Activated naive CD4-positive, alpha-beta T cell treated with anti-CD3 and anti-CD28 coated beads, Interleukin-2, amount 50 U/mL, for 72 hours (primary cell): ENCODE data around the gene ATXN7L1. TPM values are rescaled to one million over a fixed set of nuclear protein-coding genes. Genes with fewer than 3 reads are reported as not detected.
"Not testable (repeated sequence)": the region's sequence is repeated elsewhere in the genome, so short reads cannot be mapped to it uniquely, and the experiment has no call there.

Experiments
- ATAC-seq, 2 donors: fragments of 150-1000 bp; cut with Tn5 transposase; 2 replicates each; pipeline ENCODE4 v1.10.0; 2021; ENCODE audit warnings: mild to moderate bottlenecking in 2 of 2, moderate library complexity in 2 of 2
- DNase-seq, 2 donors: peaks; one replicate each; pipeline ENCODE4 v3.0.0; 2021 to 2022; ENCODE audit warnings: low spot score in 2 of 2
- H3K27ac Mint-ChIP-seq, 2 donors: one replicate each; pipeline ENCODE4 v1.8.0; 2022; ENCODE audit warnings: mild to moderate bottlenecking in 2 of 2, mixed read lengths in 2 of 2
- H3K36me3 Mint-ChIP-seq, 2 donors: one replicate each; pipeline ENCODE4 v1.8.0; 2022; ENCODE audit warnings: mixed read lengths in 2 of 2
- H3K9me3 Mint-ChIP-seq, 2 donors: one replicate each; pipeline ENCODE4 v1.8.0; 2022; ENCODE audit warnings: mixed read lengths in 2 of 2
- total RNA-seq, 2 donors: library from RNA; stranded (reverse); gene quantifications; one replicate each; pipeline ENCODE4 v1.2.3, GENCODE V29; 2022

The ATXN7L1 gene
- total RNA-seq, 2 donors from 2014 or later = 7.3 to 10.8 TPM

DNA sequence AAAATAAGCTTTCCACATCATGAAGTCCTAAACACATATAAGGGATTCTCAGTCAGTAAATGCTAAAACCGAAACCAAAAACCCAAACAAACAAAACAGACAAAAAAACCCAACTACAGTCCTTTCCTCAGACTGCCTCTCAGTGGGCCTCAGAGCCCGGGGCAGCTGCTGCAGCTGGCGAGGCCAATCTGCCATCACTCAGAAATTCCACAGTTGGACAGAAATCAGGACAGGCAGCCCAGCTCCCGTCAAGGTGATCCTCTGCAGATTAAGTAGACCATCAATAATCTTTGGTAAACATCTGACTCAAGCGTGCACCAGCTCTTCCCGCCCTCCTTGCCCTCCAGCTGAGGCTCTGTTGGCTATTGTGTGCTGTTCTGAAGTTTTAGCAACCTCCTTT, 142.2 kb downstream of the ATXN7L1 start:
- H3K27ac Mint-ChIP-seq = no peak overlapping the region
- ATAC-seq (no peak), DNase-seq (no peak)
- H3K9me3 Mint-ChIP-seq = no peaks in the 10 kb centered on the region
- no peaks in the 10 kb centered on the region for H3K36me3 Mint-ChIP-seq

DNA sequence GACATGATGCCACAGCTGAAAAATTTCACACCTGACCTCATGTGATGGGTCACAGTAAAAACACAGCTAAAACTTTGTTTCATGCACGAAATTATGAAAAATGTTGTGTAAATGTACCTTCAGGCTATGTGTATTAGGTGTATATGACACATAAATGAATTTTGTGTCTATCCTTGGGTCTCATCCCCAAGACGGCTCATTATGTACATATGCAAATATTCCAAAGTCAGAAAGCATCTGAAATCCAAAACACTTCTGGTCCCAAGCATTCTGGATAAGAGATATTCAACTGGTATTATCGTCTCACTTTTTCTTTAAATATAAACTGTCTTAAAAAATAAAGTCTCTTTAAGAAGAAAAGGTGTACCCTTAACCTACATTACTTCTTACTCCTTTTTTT, 145.4 kb downstream of the ATXN7L1 start:
- Mint-ChIP-seq H3K9me3 (no peaks in the 10 kb centered on the region), H3K36me3 (no peaks in the 10 kb centered on the region), H3K27ac (no peak overlapping the region)
- DNase-seq (no peak), ATAC-seq (no peak)

DNA sequence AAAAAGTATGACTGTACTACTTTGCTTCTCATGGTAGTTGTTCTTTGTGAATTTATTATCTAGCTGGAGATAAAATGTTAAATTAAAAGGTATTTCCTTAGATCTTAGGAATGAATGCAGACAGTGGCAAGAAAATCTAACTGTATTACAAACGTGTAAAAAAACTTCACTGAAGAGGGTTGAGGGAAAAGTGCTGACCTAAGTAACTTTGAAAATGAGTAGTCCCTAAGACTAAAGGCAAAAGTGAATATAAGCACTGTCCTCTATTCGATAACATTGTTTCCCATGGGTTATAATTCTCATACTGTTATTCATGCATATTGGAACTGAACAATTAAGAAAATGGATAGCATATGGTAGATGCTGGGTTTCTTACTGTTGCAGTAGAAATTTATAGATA, 148.4 kb downstream of the ATXN7L1 start:
- no peak for ATAC-seq
- H3K27ac Mint-ChIP-seq = no peak overlapping the region
- no peak for DNase-seq
- no peaks in the 10 kb centered on the region for H3K36me3 Mint-ChIP-seq
- H3K9me3 Mint-ChIP-seq = no peaks in the 10 kb centered on the region

DNA sequence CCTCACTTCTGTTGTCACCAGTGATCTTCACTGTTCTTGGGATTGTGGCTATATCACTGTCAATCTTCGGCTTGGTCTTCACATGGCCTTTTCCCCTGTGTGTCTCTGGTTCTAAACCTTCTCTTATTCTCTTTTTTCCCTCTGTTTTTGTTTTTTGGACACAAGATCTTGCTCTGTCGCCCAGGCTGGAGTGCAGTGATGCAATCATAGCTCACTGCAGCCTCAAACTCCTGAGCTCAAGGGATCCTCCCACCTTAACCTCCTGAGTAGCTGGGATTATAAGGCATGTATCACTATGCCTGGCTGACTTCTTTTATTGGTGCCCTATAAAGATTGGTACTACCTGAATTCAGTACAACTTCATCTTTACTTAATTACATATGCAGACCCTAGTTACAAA, 151.7 kb downstream of the ATXN7L1 start:
- no peak overlapping the region for H3K27ac Mint-ChIP-seq
- H3K36me3 Mint-ChIP-seq = no peaks in the 10 kb centered on the region
- ATAC-seq = no peak
- H3K9me3 Mint-ChIP-seq = no peaks in the 10 kb centered on the region
- DNase-seq = no peak

DNA sequence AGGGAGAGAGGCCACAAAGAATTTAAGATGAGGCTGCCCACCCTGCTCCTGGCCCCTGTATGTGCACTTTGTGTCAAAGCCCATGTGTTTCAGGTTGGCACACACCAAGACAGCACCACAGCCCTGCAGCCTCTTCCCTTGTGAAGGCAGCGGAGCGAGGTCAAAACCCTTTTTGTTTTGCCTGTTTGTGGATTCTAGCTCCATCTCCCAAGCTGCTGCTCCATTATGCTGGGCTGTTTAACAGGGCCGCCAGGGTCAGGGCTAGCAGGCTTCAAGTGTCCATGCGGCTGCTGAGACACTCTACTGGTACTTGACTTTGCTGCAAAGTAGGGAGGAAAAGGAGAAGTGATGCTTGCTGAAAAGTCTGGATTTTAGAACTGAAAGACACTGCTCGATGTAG, 152.8 kb downstream of the ATXN7L1 start:
- no peak for DNase-seq
- Mint-ChIP-seq H3K9me3 (no peaks in the 10 kb centered on the region), H3K27ac (no peak overlapping the region), H3K36me3 (no peaks in the 10 kb centered on the region)
- no peak for ATAC-seq

DNA sequence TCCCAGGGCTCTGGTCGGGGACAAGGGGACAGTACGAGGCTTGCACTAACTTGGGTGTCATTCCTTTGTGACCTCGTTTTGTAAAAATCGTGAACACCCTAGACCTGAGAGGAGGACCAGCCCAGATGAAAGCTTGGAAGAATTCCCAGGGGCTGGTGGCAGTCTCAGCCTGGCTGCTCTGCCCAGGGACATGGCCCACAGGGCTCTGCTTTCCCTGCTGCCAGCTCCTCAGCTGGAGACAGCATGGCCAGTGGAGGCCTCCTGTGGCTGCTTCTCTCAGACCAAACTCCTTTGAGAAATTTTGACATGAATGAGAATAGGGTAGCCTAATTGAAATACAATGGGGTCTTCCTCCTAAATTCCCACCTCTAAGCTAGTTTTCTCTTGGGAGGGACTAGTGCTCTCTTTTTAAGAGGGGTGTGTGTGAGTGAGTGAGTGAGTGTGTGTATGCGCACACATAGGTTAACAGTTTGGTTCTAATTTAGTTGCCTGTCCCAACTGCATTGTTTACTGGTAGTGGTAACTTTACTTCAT, 154.8 kb downstream of the ATXN7L1 start:
- no peak for DNase-seq
- no peak for ATAC-seq
- Mint-ChIP-seq H3K27ac (no peak overlapping the region), H3K36me3 (no peaks in the 10 kb centered on the region), H3K9me3 (no peaks in the 10 kb centered on the region)

DNA sequence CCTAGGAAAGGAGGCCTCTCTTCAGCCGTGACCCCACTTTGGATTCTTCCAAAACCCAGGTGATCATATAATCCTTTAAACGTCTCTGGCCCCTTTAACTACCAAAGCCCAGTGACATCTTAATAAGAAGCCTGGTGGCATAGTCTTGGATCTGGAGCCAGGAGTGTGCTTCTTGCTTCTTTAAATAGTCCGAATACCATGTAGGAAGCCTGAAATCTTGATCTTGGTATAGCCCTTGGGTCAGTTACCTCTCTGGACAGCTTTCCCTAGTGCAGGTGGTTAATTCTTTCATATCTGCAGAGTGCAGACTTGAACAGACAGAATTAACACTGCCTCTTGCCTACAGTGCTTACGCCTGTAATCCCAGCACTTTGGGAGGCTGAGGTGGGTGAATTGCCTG, 156.5 kb downstream of the ATXN7L1 start:
- ATAC-seq (no peak), DNase-seq (no peak)
- Mint-ChIP-seq H3K9me3 (no peaks in the 10 kb centered on the region), H3K27ac (no peak overlapping the region), H3K36me3 (no peaks in the 10 kb centered on the region)

DNA sequence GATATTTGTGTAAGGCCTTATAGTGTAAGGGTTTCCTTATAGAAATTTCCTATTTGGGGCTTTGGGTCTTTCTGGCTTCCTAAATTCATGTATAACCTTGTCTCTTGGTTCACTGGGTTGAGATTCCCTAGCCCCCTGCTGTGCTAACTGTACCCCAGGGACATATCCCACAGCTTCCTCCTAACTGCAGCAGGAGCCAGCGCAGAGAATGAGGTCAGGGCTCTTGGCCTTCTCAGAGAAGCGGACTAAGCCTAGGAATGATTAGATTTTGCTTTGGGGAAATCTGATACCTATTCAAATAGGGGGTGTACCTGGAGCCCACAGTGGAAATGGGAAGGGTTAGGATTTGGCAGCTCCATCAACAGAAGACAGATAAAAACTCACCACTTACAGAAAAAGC, 157.0 kb downstream of the ATXN7L1 start:
- H3K9me3 Mint-ChIP-seq = no peaks in the 10 kb centered on the region
- H3K36me3 Mint-ChIP-seq = no peaks in the 10 kb centered on the region
- ATAC-seq (no peak), DNase-seq (no peak)
- no peak overlapping the region for H3K27ac Mint-ChIP-seq

DNA sequence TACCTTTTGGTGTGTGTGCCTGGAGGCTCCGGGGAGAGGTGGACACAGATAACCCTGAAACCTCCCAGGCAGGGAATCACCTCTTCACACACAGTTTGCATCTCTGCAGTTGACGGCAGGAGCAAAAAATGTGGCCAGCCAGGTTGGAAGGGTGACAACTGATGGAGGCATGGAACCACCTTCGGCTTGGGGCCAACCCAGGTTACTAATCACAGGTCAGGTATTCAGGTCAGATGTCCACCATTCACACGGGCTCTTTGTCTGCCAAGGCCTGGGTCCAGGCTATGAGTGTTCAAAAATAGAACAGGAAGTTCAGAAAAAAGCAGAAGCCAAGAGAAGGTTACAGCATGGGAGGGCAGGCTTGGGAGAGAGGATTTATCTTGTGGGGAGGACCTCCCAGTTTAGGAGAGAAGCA, 157.9 kb downstream of the ATXN7L1 start:
- DNase-seq = no peak
- Mint-ChIP-seq H3K9me3 (no peaks in the 10 kb centered on the region), H3K27ac (peak overlapping the region in 1 of 2 donors; percentile 25), H3K36me3 (peaks cover 0 to 5% of the 10 kb centered on the region in 2 donors)
- no peak for ATAC-seq

DNA sequence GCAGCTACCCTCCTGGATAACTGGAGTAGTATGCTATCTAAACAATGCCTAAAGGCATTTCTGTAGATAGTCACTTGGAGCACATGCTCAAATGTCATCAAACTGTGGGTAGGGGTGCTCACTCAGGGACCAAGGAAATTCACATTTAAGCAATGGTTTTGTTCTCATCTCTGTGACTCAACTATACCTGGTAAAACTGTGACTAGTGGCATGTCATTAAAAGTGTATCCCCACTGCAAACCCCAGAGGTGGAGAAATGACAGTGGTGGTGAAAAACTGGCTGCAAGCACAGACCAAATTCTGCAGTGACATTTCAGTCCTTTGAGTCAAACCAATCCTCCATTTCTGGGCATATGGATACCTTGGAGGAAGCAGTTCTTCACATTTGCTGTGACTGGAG, 160.9 kb downstream of the ATXN7L1 start:
- ATAC-seq (peak; percentile 94 to 96), DNase-seq (peak in 1 of 2 donors; percentile 10)
- H3K36me3 Mint-ChIP-seq = peaks cover 26 to 35% of the 10 kb centered on the region in 2 donors
- peak overlapping the region in 1 of 2 donors; percentile 36 for H3K27ac Mint-ChIP-seq
- H3K9me3 Mint-ChIP-seq = peaks cover 18 to 21% of the 10 kb centered on the region in 2 donors

DNA sequence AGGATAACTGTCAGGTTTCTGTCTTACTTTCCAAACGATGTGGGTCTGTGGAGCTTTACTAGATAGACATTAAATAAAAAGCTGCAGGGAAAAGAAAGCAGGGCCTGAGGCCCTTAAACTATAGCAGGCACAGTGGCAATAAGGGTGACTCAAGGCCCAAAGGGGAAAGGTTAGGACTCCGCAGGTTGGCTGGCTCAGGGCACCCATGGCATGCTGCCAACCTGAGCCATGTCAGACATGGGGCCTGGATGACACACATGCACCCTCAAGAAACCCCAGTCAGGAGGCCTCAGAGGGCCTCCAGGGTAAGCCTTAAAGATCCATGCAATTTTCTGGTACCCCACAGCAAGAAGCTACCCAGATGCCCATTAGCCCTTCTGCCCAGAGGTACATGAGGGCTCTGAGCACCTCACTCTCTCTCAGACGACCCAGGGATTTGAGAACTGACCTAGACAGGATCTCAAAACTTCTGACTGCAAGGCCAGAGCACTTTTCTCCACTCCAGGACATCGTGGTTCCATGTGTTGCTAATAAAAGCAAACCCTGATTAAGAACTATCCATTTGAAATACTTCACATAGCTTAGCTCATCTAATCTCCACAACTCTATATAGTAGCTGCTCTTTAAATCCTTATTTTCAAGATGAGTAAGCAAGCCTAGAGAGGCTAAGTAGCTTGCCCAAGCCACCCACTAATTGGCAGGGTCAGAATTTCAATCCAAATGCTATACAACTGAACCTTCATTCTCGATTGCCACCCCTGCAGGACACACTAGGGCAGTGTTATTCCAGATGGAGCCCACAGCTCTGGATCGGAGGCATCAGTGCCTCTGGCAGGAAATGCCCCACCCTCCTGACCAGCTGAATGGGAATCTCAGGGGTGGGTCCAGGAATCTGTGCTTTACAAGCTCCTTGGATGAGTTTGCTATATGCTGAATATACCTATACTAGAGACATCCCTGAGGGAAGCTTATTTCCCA, 162.6 kb downstream of the ATXN7L1 start:
- ATAC-seq (peak in 1 of 2 donors; percentile 43), DNase-seq (no peak)
- H3K36me3 Mint-ChIP-seq = peaks cover 39 to 43% of the 10 kb centered on the region in 2 donors
- peaks cover 24 to 26% of the 10 kb centered on the region in 2 donors for H3K9me3 Mint-ChIP-seq
- H3K27ac Mint-ChIP-seq = no peak overlapping the region

DNA sequence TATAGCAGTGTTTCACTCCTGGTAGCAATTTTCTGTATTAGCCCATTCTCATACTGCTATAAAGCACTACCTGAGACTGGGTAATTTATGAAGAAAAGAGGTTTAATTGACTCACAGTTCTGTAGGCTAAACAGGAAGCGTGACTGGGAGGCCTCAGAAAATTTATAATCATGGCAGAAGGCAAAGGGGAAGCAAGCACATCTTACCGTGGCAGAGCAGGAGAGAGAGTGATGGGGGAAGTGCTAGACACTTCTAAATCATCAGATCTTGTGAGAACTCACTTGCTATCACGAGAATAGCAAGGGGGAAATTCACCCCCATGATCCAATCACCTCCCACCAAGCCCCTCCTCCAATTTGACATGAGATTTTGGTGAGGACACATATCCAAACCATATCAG, 163.5 kb downstream of the ATXN7L1 start:
- Mint-ChIP-seq H3K27ac (no peak overlapping the region), H3K9me3 (peaks cover 24 to 26% of the 10 kb centered on the region in 2 donors), H3K36me3 (peaks cover 39 to 43% of the 10 kb centered on the region in 2 donors)
- DNase-seq (no peak), ATAC-seq (no peak)

DNA sequence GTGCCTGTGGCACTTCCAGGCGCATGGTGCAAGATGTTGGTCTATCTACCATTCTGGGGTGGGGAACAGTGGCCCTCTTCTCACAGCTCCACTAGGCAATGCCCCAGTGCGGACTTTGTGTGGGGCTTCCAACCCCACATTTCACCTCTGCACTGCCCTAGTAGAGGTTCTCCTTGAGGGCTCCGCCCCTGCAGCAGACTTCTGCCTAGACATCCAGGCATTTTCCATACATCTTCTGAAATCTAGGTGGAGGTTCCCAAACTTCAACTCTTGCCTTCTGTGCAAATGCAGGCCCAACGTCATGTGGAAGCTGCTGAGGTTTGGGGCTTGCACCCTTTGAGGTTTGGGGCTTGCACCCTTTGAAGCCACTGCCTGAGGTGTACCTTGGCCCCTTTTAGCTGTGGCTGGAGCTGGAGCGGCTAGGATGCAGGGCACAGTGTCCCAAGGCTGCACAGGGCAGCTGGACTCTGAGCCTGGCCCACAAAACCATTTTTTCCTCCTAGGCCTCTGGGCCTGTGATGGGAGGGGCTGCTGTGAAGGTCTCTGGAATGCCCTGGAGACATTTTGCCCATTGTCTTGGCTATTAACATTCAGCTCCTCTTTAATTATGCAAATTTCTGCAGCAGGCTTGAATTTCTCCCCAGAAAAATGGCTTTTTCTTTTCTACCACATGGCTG, 164.5 kb downstream of the ATXN7L1 start:
- Mint-ChIP-seq H3K27ac (no peak overlapping the region), H3K36me3 (peaks cover 39 to 43% of the 10 kb centered on the region in 2 donors), H3K9me3 (peaks cover 24 to 26% of the 10 kb centered on the region in 2 donors)
- ATAC-seq (no peak), DNase-seq (no peak)

DNA sequence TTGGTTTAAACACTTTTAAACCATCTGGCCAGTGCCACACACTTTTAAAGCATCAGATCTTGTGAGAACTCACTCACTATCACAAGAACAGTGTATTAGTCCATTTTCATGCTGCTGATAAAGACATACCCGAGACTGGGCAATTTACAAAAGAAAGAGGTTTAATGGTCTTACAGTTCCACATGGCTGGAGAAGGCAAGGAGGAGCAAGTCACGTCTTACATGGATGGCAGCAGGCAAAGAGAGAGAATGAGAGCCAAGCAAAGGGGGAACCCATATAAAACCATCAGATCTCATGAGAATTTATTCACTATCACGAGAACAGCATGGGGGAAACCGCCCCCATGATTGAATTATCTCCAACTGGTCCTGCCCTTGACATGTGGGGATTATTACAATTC, 165.7 kb downstream of the ATXN7L1 start:
- peaks cover 24 to 26% of the 10 kb centered on the region in 2 donors for H3K9me3 Mint-ChIP-seq
- H3K36me3 Mint-ChIP-seq = peaks cover 39 to 43% of the 10 kb centered on the region in 2 donors
- not testable (repeated sequence) for H3K27ac Mint-ChIP-seq, ATAC-seq, DNase-seq

DNA sequence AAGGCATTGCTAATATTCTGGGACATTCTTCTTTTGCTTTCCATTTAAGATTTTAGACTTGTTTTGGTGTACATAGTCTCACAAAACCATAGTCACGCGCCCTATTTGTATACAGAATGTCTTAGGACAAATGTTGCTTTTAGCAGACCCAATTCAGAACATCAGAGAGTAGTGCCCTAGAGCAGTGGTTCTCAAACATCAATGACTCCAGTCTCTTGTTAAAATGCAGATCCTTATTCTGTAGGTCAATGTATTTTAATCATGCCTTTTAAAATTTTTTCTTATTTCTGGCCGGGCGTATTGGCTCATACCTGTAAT, 167.7 kb downstream of the ATXN7L1 start:
- Mint-ChIP-seq H3K27ac (no peak overlapping the region), H3K9me3 (peaks cover 24 to 26% of the 10 kb centered on the region in 2 donors), H3K36me3 (peaks cover 39% of the 10 kb centered on the region in 2 donors)
- DNase-seq (no peak), ATAC-seq (no peak)

DNA sequence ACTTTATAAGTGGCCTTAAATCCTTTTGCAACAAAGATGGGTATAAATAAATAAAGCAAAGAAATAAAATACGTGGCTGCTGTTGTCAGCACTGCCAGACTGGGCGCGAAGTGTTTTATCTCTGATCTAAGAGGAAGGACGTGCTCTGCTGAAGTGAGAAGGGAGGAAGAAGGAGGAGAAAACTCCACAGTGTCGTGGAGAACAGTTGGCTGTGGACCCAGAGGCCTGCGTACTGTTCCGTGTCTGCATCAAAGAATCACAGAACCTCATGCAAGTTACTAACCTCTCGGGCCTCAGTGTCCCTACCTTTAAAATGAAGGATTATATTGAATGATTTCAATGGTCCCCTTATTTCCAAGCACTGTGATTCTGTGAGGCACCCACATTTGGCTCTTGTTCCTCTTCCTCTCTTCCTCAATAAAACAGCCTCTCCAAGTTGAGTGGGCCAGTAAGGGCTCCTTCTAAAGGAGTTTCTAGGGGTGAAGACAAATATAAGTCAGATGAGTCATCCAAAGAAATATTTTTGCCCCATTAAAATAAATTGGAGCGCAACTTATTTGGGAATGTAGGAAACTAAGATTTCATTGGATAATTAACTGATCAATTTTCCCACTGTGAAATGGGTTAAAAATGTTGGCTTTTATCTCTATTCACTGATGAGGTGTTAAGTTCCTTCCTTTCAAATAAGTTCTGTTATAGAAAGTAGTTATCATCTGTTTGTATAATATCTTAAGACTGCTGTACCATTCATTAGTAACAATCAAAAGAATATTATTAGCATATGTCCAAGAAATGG, 168.2 kb downstream of the ATXN7L1 start:
- peaks cover 34 to 37% of the 10 kb centered on the region in 2 donors for H3K36me3 Mint-ChIP-seq
- no peak for ATAC-seq
- peak overlapping the region in 1 of 2 donors; percentile 23 for H3K27ac Mint-ChIP-seq
- H3K9me3 Mint-ChIP-seq = peaks cover 24 to 26% of the 10 kb centered on the region in 2 donors
- no peak for DNase-seq
